HepG2 (cell line): ENCODE measurements around the gene INTS14. TPM values are rescaled to one million over a fixed set of nuclear protein-coding genes. Genes with fewer than 3 reads are reported as not detected.

Experiments
- ATAC-seq: fragments of 200-7000 bp; cut with Tn5 transposase; 3 replicates; pipeline ENCODE4 v1.9.1; 2020; ENCODE audit warnings: mild to moderate bottlenecking, moderate library complexity
- BruUV-seq: library from RNA; stranded (reverse); fragments of 400-500 nt; replicated peaks from 2 replicates; lab custom pipeline; 2021; lab: Mats Ljungman, UMichigan
- CTCF ChIA-PET: fragments of 300-600 bp; formaldehyde crosslinking; extraction: SDS; loops from one replicate; lab custom pipeline; 2021; ENCODE audit warnings: low total read pairs, inconsistent platforms, low intra/inter-chr PET ratio; lab: Yijun Ruan, JAX
- POLR2A ChIA-PET: fragments of 350-600 bp; sonication (Branson Sonifier 250); formaldehyde crosslinking; loops from one replicate; lab custom pipeline; 2020; ENCODE audit warnings: antibody characterized with exemption, inconsistent platforms; lab: Yijun Ruan, JAX
- DNase-seq: peaks from one replicate; pipeline ENCODE4 v3.0.0-alpha.2; 2015; ENCODE audit warnings: low spot score
- FAIRE-seq: peaks from 3 replicates; lab custom pipeline; 2011; peaks lifted over from hg19 to GRCh38; lab: Jason Lieb, UNC
- H2AFZ ChIP-seq: one replicate; pipeline ENCODE4 v1.6.1; 2011; ENCODE audit warnings: low read length, inconsistent platforms
- H3K27ac ChIP-seq: fragments of 300-600 bp; 3 replicates; pipeline ENCODE4 v1.8.0; 2011; ENCODE audit warnings: mixed run types, mild to moderate bottlenecking, mixed read lengths, low read length, inconsistent platforms; ENCODE audit not compliant: insufficient read depth; ENCODE audit errors: extremely low read length
- H3K27me3 ChIP-seq, 2 experiments: fragments of 200-600 bp in 1 of 2; 2 replicates in 1 of 2; 3 replicates in 1 of 2; pipeline versions ENCODE4 v1.6.0 to v1.8.0; 2011; ENCODE audit warnings: low read length in 2 of 2, mild to moderate bottlenecking in 2 of 2, moderate library complexity in 2 of 2, inconsistent platforms in 1 of 2; ENCODE audit not compliant: insufficient read depth in 2 of 2, control insufficient read depth in 1 of 2
- H3K36me3 ChIP-seq, 2 experiments: fragments of 200-600 bp in 1 of 2; replicated peaks in 1 of 2; 2 replicates in 1 of 2; 3 replicates in 1 of 2; pipeline versions ENCODE4 v1.5.1 to v1.8.0; 2011; ENCODE audit warnings: low read length in 2 of 2, inconsistent platforms in 1 of 2; ENCODE audit not compliant: insufficient read depth in 2 of 2, control insufficient read depth in 1 of 2
- H3K4me1 ChIP-seq: 2 replicates; pipeline ENCODE4 v1.5.1; 2012; ENCODE audit warnings: low read length, inconsistent platforms; ENCODE audit not compliant: insufficient read depth
- H3K4me2 ChIP-seq: 2 replicates; pipeline ENCODE4 v1.6.0; 2011; ENCODE audit warnings: low read depth, low read length, inconsistent platforms
- H3K4me3 ChIP-seq, 3 experiments: fragments of 200-600 bp in 1 of 3; sonication (generic), shearing (Covaris generic) in 1 of 3; replicated peaks in 1 of 3; 2 replicates each; pipeline ENCODE4 v1.5.1; 2011 to 2016; ENCODE audit warnings: low read length in 3 of 3, inconsistent platforms in 2 of 3, low read depth in 2 of 3, mild to moderate bottlenecking in 2 of 3, control low read depth in 1 of 3, mixed read lengths in 1 of 3; ENCODE audit not compliant: insufficient read depth in 1 of 3
- H3K79me2 ChIP-seq: one replicate; pipeline ENCODE4 v1.6.1; 2011; ENCODE audit warnings: low read length, inconsistent platforms; ENCODE audit not compliant: insufficient read depth
- H3K9ac ChIP-seq: 2 replicates; pipeline ENCODE4 v1.6.0; 2011; ENCODE audit warnings: mild to moderate bottlenecking, low read depth, low read length, inconsistent platforms; ENCODE audit not compliant: insufficient read depth
- H3K9me3 ChIP-seq: 2 replicates; pipeline ENCODE4 v1.5.1; 2012; ENCODE audit warnings: mild to moderate bottlenecking, low read length
- H4K20me1 ChIP-seq: 2 replicates; pipeline ENCODE4 v1.6.0; 2011; ENCODE audit warnings: inconsistent platforms, mild to moderate bottlenecking, low read length, moderate library complexity; ENCODE audit not compliant: insufficient read depth
- ADNP ChIP-seq: sonication (generic); formaldehyde crosslinking; IDR thresholded peaks from 2 replicates; pipeline ENCODE4 v1.4.0; 2020; ENCODE audit warnings: missing genetic modification reagents
- DMTF1 ChIP-seq: sonication (generic); formaldehyde crosslinking; IDR thresholded peaks from 2 replicates; pipeline ENCODE4 v1.4.0; 2020; ENCODE audit warnings: mild to moderate bottlenecking, missing genetic modification reagents
- E2F2 ChIP-seq: sonication (generic); formaldehyde crosslinking; IDR thresholded peaks from 2 replicates; pipeline ENCODE4 v1.4.0; 2020; ENCODE audit warnings: missing genetic modification reagents, borderline replicate concordance
- NFYC ChIP-seq: IDR thresholded peaks from 2 replicates; pipeline ENCODE4 v1.6.1; 2016; ENCODE audit warnings: missing genetic modification reagents, missing compliant biosample characterization
- PBX3 ChIP-seq: sonication (generic); formaldehyde crosslinking; IDR thresholded peaks from 2 replicates; pipeline ENCODE4 v1.8.1; 2023; ENCODE audit warnings: missing genetic modification reagents, inconsistent platforms, borderline replicate concordance
- YEATS2 ChIP-seq: sonication (generic); formaldehyde crosslinking; IDR thresholded peaks from 2 replicates; pipeline ENCODE4 v1.4.0; 2020; ENCODE audit warnings: missing genetic modification reagents, borderline replicate concordance
- ZHX1 ChIP-seq: sonication (generic); formaldehyde crosslinking; IDR thresholded peaks from 2 replicates; pipeline ENCODE4 v1.8.1; 2022; ENCODE audit warnings: low read depth, mild to moderate bottlenecking, missing genetic modification reagents
- ZNF777 ChIP-seq: sonication (generic); formaldehyde crosslinking; IDR thresholded peaks from 2 replicates; pipeline ENCODE4 v1.4.0; 2020; ENCODE audit warnings: missing genetic modification reagents
- WGBS: methylation state at CpG from one replicate; pipeline ENCODE4 v1.1.6; 2017; ENCODE audit warnings: low lambda C conversion rate; 5-methylcytosine and 5-hydroxymethylcytosine counted together
- in situ Hi-C: cut with HindIII; loops from 2 replicates; pipeline ENCODE4 v1.10.0; 2017; ENCODE audit warnings: low pct_unique_long_range_greater_than_20kb; ENCODE audit not compliant: extremely low pct_ligation_motif_present
- intact Hi-C: fragments of 100-400 bp; cut with micrococcal nuclease; formaldehyde crosslinking; loops from one replicate; pipeline ENCODE4 v1.10.0; 2022; ENCODE audit not compliant: unreplicated experiment
- polyA plus RNA-seq, 8 experiments: library from polyadenylated mRNA; depleted of rRNA in 3 of 8; stranded (reverse) in 7 of 8; unstranded in 1 of 8; fragments of >200 nt; fragmentation: Illumina TruSeq in 4 of 8; extraction: Trizol in 4 of 8; gene quantifications; 2 replicates each; pipeline versions ENCODE4 v1.2.1 to v1.2.3, GENCODE V29; 2011 to 2016; ENCODE audit warnings: low read depth in 4 of 8, missing spikeins in 1 of 8, mixed read lengths in 1 of 8; ENCODE audit not compliant: insufficient read depth in 1 of 8
- total RNA-seq, 5 experiments: library from RNA; depleted of rRNA; stranded (reverse); fragments of >200 nt; fragmentation: Illumina TruSeq; extraction: Trizol; gene quantifications; 2 replicates each; pipeline ENCODE4 v1.2.3, GENCODE V29; 2016; ENCODE audit warnings: low read depth in 1 of 5

The INTS14 gene
- total and polyA plus RNA-seq, 2 of the 13 experiments (the other 11 are each of a cell fraction or from before 2014, with no cell fraction given): 41.4 to 52.0 TPM

- TF ChIP-seq YEATS2 (no peak), ZNF777 (no peak), E2F2 (CRISPR knock-in tag) (no peak), DMTF1 (no peak), ADNP (CRISPR knock-in tag) (no peak)
- TF ChIP-seq, all 625 proteins: peak for 0
These were observed 48.6 kb upstream of the INTS14 start (continued) for GRCh38 chr15:65659502-65660052.

GRCh38 chr15:65655457-65655856, 44.5 kb upstream of the INTS14 start:
- Histone ChIP-seq H3K79me2 (no peaks in the 10 kb centered on the region), H3K9me3 (no peaks in the 10 kb centered on the region), H3K4me2 (no peak overlapping the region), H4K20me1 (no peaks in the 10 kb centered on the region), H3K27me3 (no peaks in the 10 kb centered on the region; a peak in 1 of 5 replicates), H3K4me3 (no peak overlapping the region), H3K4me1 (no peaks in the 10 kb centered on the region), H2AFZ (no peak overlapping the region), H3K27ac (no peak overlapping the region), H3K9ac (no peak overlapping the region), H3K36me3 (peaks cover 3 to 12% of the 10 kb centered on the region in 2 experiments; a peak in 4 of 5 replicates)
- in situ Hi-C loops: no loop called here
- BruUV-seq: no TSS peak
- no peak for FAIRE-seq
- TF ChIP-seq NFYC (no peak), PBX3 (CRISPR knock-in tag) (no peak), ZHX1 (CRISPR knock-in tag) (no peak)
- ChIA-PET CTCF (no interaction called here), POLR2A (no interaction called here)
- WGBS: 98% methylated on average over 4 of the region's 4 CpGs
- intact Hi-C loops: no loop called here
- ATAC-seq: no peak
- no peak for DNase-seq
